Ishikawa (cell line): ENCODE data around the gene ABTB2.

ENCODE experiments used
- CEBPB ChIP-seq: IDR thresholded peaks from 2 replicates; pipeline ENCODE4 v1.6.1; 2012
- CREB1 ChIP-seq: IDR thresholded peaks from 2 replicates; pipeline ENCODE4 v1.6.1; 2012; ENCODE audit warnings: low read depth
- EGR1 ChIP-seq: IDR thresholded peaks from 2 replicates; pipeline ENCODE4 v1.6.1; 2012
- EP300 ChIP-seq: IDR thresholded peaks from 2 replicates; pipeline ENCODE4 v1.6.1; 2012; ENCODE audit warnings: borderline replicate concordance
- FOXM1 ChIP-seq: IDR thresholded peaks from 2 replicates; pipeline ENCODE4 v1.6.1; 2012; ENCODE audit warnings: low read depth, borderline replicate concordance
- MAX ChIP-seq: IDR thresholded peaks from 2 replicates; pipeline ENCODE4 v1.6.1; 2012
- NFIC ChIP-seq: IDR thresholded peaks from 2 replicates; pipeline ENCODE4 v1.6.1; 2012
- RAD21 ChIP-seq: IDR thresholded peaks from 2 replicates; pipeline ENCODE4 v1.6.1; 2012; ENCODE audit warnings: low read depth
- REST ChIP-seq: IDR thresholded peaks from 2 replicates; pipeline ENCODE4 v1.6.1; 2012; ENCODE audit warnings: low read depth, mild to moderate bottlenecking
- TAF1 ChIP-seq: IDR thresholded peaks from 2 replicates; pipeline ENCODE4 v1.6.1; 2012; ENCODE audit warnings: low read depth, mild to moderate bottlenecking
- TCF12 ChIP-seq: IDR thresholded peaks from 2 replicates; pipeline ENCODE4 v1.6.1; 2012; ENCODE audit warnings: low read depth
- TEAD4 ChIP-seq: IDR thresholded peaks from 2 replicates; pipeline ENCODE4 v1.6.1; 2012
- USF1 ChIP-seq: IDR thresholded peaks from 2 replicates; pipeline ENCODE4 v1.6.1; 2012
- YY1 ChIP-seq: IDR thresholded peaks from 2 replicates; pipeline ENCODE4 v1.6.1; 2012; ENCODE audit warnings: low read depth
- ZBTB7A ChIP-seq: IDR thresholded peaks from 2 replicates; pipeline ENCODE4 v1.6.1; 2012; ENCODE audit warnings: low read depth

ABTB2 gene

GRCh38 chr11:34296412-34296811, 61.4 kb downstream of the ABTB2 start:
- no peak for TF ChIP-seq CREB1
- TF ChIP-seq YY1: no peak
- TF ChIP-seq TCF12: no peak
- no peak for TF ChIP-seq FOXM1
- TF ChIP-seq NFIC: no peak
- TF ChIP-seq TEAD4: no peak

- TF ChIP-seq CREB1 (no peak), EP300 (no peak), RAD21 (no peak)
Observed at GRCh38 chr11:34292546-34292945, 65.3 kb downstream of the ABTB2 start.

GRCh38 chr11:34292111-34292510, 65.7 kb downstream of the ABTB2 start:
- TF ChIP-seq USF1 (no peak), TAF1 (no peak), REST (no peak), TEAD4 (no peak), CREB1 (no peak), ZBTB7A (no peak), NFIC (no peak), TCF12 (no peak), RAD21 (no peak)

GRCh38 chr11:34290926-34291325, 66.9 kb downstream of the ABTB2 start:
- TF ChIP-seq NFIC (no peak), REST (no peak), TAF1 (no peak), EGR1 (no peak), CREB1 (no peak), TCF12 (no peak), RAD21 (no peak), CEBPB (no peak), YY1 (no peak), TEAD4 (no peak), USF1 (no peak), MAX (no peak), FOXM1 (no peak), EP300 (no peak), ZBTB7A (no peak)

GRCh38 chr11:34288492-34288891, 69.3 kb downstream of the ABTB2 start:
- TF ChIP-seq TEAD4 (no peak), NFIC (no peak), EP300 (no peak), MAX (no peak), TCF12 (no peak), CEBPB (no peak), ZBTB7A (no peak), USF1 (no peak), TAF1 (no peak)

- TF ChIP-seq TEAD4 (no peak), REST (no peak), MAX (no peak), RAD21 (no peak)
Observed at GRCh38 chr11:34284811-34285481, 72.9 kb downstream of the ABTB2 start.
